ENCODE measurements around the gene GAPVD1.
"Not testable (repeated sequence)": the region's sequence is repeated elsewhere in the genome, so short reads cannot be mapped to it uniquely, and the experiment has no call there.

The GAPVD1 gene

GRCh38 chr9:125398243-125398642, 136.6 kb downstream of the GAPVD1 start:
- FAIRE-seq: no peak

DNA sequence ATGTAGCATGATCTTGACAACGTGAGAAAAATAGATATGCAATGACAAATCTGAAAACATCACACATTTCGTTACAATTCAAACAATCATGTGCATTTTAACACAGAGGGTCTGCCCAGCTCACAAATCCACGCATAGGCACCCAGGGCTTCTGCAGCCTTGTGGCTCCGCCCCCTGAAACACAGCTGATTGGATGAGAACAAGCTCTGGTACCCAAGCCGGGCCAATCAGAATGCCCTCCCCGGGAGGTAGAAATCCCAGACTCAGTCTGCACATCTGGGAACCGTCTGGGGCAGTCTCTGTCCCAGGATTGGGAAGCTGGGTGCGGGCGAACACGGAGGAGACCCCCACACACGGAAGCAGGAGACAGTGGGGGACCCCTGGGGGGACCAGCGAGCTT, 137.5 kb downstream of the GAPVD1 start:
- TF ChIP-seq POLR2AphosphoS5 (IDR thresholded peaks at IDR 0.05; ENCODE audit: low read depth, low read length) (no peak), TAF1 (IDR thresholded peaks at IDR 0.05; ENCODE audit: low read depth, low read length) (no peak), PAX5 (IDR thresholded peaks at IDR 0.05; ENCODE audit: insufficient read depth, low read length, severe bottlenecking) (no peak), POLR2A (IDR thresholded peaks at IDR 0.05; ENCODE audit: low read depth, low read length) (no peak), SPI1 (IDR thresholded peaks at IDR 0.05; ENCODE audit: low read depth, low read length) (no peak)
- FAIRE-seq (no peak), DNase-seq (ENCODE audit: insufficient read length, low spot score) (no peak)

More at GRCh38 chr9:125398243-125398642, 136.6 kb downstream of the GAPVD1 start:
- no peak for TF ChIP-seq POLR2AphosphoS5 (IDR thresholded peaks at IDR 0.05; ENCODE audit: low read depth, low read length)
- no peak for TF ChIP-seq TAF1 (IDR thresholded peaks at IDR 0.05; ENCODE audit: low read depth, low read length)
- TF ChIP-seq POU2F2 (IDR thresholded peaks at IDR 0.05; ENCODE audit: low read depth, low read length): no peak
- TF ChIP-seq PAX5 (IDR thresholded peaks at IDR 0.05; ENCODE audit: insufficient read depth, low read length, severe bottlenecking): no peak
- no peak for TF ChIP-seq POLR2A (IDR thresholded peaks at IDR 0.05; ENCODE audit: low read depth, low read length)
- TF ChIP-seq SPI1 (IDR thresholded peaks at IDR 0.05; ENCODE audit: low read depth, low read length): no peak
- no peak for DNase-seq (ENCODE audit: insufficient read length, low spot score)

DNA sequence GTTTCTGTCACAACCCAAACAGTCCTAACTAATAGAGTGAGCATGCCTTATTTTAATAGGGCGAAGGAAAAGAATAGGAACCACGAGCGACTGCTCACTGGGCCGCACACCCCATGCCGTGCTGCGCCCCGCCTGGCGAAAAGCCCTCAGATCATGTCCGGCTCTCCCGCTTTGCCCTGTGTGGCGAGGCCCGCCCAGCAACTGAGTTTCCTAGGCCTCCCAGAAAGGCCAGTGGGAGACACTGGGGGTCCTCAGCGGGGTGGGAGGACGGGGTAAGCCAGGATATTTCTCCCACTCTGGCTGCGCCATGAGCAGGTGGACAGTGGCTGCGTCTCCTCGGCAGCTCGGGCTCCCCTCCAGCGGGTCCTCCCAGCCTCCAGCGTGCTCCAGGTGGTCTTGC, 138.0 kb downstream of the GAPVD1 start:
- DNase-seq (ENCODE audit: insufficient read length, low spot score) (no peak), FAIRE-seq (no peak)
- TF ChIP-seq POLR2A (IDR thresholded peaks at IDR 0.05; ENCODE audit: low read depth, low read length): no peak
- TF ChIP-seq PAX5 (IDR thresholded peaks at IDR 0.05; ENCODE audit: insufficient read depth, low read length, severe bottlenecking): no peak
- TF ChIP-seq POU2F2 (IDR thresholded peaks at IDR 0.05; ENCODE audit: low read depth, low read length): no peak
- no peak for TF ChIP-seq TAF1 (IDR thresholded peaks at IDR 0.05; ENCODE audit: low read depth, low read length)
- TF ChIP-seq POLR2AphosphoS5 (IDR thresholded peaks at IDR 0.05; ENCODE audit: low read depth, low read length): no peak
- TF ChIP-seq SPI1 (IDR thresholded peaks at IDR 0.05; ENCODE audit: low read depth, low read length): no peak

GRCh38 chr9:125400232-125400631, 138.6 kb downstream of the GAPVD1 start:
- not testable (repeated sequence) for FAIRE-seq; DNase-seq (ENCODE audit: insufficient read length, low spot score)

- no peak for DNase-seq (ENCODE audit: insufficient read length, low spot score)
- no peak for TF ChIP-seq PAX5 (IDR thresholded peaks at IDR 0.05; ENCODE audit: insufficient read depth, low read length, severe bottlenecking)
- TF ChIP-seq POLR2A (IDR thresholded peaks at IDR 0.05; ENCODE audit: low read depth, low read length): no peak
- no peak for TF ChIP-seq POLR2AphosphoS5 (IDR thresholded peaks at IDR 0.05; ENCODE audit: low read depth, low read length)
- no peak for TF ChIP-seq POU2F2 (IDR thresholded peaks at IDR 0.05; ENCODE audit: low read depth, low read length)
- no peak for TF ChIP-seq SPI1 (IDR thresholded peaks at IDR 0.05; ENCODE audit: low read depth, low read length)
- TF ChIP-seq TAF1 (IDR thresholded peaks at IDR 0.05; ENCODE audit: low read depth, low read length): no peak
- no peak for FAIRE-seq
These were observed 139.4 kb downstream of the GAPVD1 start for GRCh38 chr9:125400725-125401716.

DNA sequence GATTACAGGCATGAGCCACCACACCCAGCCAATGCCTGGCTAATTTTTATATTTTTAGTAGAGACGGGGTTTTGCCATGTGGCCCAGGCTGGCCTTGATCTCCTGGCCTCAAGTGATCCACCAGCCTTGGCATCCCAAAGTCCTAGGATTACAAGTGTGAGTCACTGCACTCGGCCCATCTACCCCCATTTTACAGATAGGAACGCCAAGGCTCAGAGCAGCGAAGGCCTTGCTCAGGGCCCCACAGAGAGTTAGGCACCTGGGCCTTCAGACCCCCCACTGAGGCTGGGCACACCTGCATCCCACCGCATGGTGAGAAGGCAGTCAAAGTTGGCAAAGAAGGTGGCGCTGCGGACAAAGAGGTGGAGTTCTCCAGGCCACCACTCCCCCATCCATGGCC, 143.1 kb downstream of the GAPVD1 start:
- DNase-seq (ENCODE audit: insufficient read length, low spot score) (no peak), FAIRE-seq (no peak)
- TF ChIP-seq SPI1 (IDR thresholded peaks at IDR 0.05; ENCODE audit: low read depth, low read length) (no peak), TAF1 (IDR thresholded peaks at IDR 0.05; ENCODE audit: low read depth, low read length) (no peak), POLR2A (IDR thresholded peaks at IDR 0.05; ENCODE audit: low read depth, low read length) (no peak), PAX5 (IDR thresholded peaks at IDR 0.05; ENCODE audit: insufficient read depth, low read length, severe bottlenecking) (no peak), POU2F2 (IDR thresholded peaks at IDR 0.05; ENCODE audit: low read depth, low read length) (no peak), POLR2AphosphoS5 (IDR thresholded peaks at IDR 0.05; ENCODE audit: low read depth, low read length) (no peak)

DNA sequence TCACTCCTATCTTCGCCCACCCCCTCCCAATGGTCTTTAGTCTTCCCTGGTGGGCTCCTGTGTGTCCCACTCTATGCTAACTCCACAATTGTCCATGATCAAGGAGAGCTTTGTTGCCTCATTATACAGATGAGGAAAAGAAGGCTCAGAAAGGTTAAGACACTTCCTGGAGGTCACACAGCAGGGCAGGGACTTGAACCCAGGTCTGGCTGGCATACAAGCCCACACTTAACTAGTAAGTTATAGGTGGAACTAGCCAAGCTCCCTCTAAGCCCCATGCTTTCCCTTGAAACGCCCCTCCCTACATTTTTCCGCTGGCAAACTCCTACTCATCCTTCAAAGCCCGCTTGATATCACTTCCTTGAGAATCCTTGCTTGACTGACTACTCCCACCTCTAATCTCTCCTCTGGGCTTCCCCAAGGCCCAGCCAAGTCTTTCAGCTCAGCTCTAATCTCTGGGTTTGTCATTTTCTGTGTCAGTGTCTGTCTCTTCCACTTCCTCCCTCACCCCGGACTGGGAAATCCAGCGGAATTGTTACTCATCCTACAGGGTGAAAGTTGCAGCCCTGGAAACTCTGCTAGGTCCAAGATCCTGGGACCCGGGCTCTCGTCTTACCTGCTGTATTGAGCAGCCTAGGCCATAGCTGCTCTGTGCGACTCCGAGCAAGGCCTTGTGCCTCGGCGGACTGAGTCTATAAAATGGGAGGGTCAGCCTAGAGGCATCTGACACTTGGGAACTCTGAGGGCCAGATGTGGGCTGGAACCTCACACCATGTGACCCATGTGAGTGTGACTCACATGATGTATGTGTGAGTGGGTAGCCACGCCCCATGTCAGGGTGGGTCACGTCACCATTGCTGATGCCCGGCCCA, 144.5 kb downstream of the GAPVD1 start:
- no peak for DNase-seq (ENCODE audit: insufficient read length, low spot score)
- TF ChIP-seq SPI1 (IDR thresholded peaks at IDR 0.05; ENCODE audit: low read depth, low read length): no peak
- TF ChIP-seq PAX5 (IDR thresholded peaks at IDR 0.05; ENCODE audit: insufficient read depth, low read length, severe bottlenecking): no peak
- no peak for TF ChIP-seq POU2F2 (IDR thresholded peaks at IDR 0.05; ENCODE audit: low read depth, low read length)
- TF ChIP-seq TAF1 (IDR thresholded peaks at IDR 0.05; ENCODE audit: low read depth, low read length): no peak
- TF ChIP-seq POLR2A (IDR thresholded peaks at IDR 0.05; ENCODE audit: low read depth, low read length): no peak
- TF ChIP-seq POLR2AphosphoS5 (IDR thresholded peaks at IDR 0.05; ENCODE audit: low read depth, low read length): no peak
- no peak for FAIRE-seq

DNA sequence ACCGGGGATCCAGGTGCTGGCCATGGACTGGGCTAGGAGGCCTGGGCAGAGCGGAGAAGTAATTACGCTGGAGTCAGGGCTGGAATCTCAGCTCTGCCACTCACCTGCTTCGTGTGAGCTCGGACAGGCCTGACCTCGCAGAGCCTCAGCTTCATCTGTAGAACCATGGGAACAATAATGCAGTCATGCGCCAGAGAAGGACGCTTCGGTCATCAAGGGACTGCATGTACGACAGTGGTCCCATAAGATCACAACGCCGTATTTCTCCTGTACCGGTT, 145.1 kb downstream of the GAPVD1 start:
- no peak for DNase-seq (ENCODE audit: insufficient read length, low spot score)
- TF ChIP-seq POU2F2 (IDR thresholded peaks at IDR 0.05; ENCODE audit: low read depth, low read length) (no peak), TAF1 (IDR thresholded peaks at IDR 0.05; ENCODE audit: low read depth, low read length) (no peak), POLR2A (IDR thresholded peaks at IDR 0.05; ENCODE audit: low read depth, low read length) (no peak), SPI1 (IDR thresholded peaks at IDR 0.05; ENCODE audit: low read depth, low read length) (no peak), POLR2AphosphoS5 (IDR thresholded peaks at IDR 0.05; ENCODE audit: low read depth, low read length) (no peak), PAX5 (IDR thresholded peaks at IDR 0.05; ENCODE audit: insufficient read depth, low read length, severe bottlenecking) (no peak)
- FAIRE-seq: no peak

DNA sequence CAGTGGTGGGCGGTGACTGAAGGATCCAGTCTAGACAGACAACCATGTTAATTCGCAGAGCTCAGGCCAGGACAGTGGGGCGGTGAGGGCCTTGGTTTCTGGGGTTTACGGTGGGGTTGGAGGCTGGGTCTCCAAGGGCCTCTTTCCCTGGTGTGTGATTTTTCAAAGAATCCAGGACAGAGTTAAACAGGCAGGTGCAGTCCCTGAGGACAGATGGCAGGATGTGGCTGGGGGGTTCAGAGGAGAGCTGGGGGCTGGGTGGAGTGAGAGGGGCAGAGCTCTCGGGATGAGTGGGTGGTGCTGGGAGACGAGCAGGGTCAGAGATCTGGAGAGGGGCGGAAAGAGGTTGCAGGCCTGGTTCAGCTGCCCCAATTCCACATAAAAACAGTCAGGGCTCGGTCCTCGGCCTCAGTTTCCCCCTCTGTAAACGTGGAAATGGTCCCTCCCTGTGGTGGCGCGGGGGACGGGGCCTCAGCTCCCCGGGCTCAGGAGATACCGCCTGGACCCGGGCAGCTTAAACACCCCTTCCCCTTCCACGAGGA, 145.9 kb downstream of the GAPVD1 start:
- TF ChIP-seq PAX5 (IDR thresholded peaks at IDR 0.05; ENCODE audit: insufficient read depth, low read length, severe bottlenecking) (no peak), POLR2A (IDR thresholded peaks at IDR 0.05; ENCODE audit: low read depth, low read length) (no peak), SPI1 (IDR thresholded peaks at IDR 0.05; ENCODE audit: low read depth, low read length) (no peak), TAF1 (IDR thresholded peaks at IDR 0.05; ENCODE audit: low read depth, low read length) (no peak), POU2F2 (IDR thresholded peaks at IDR 0.05; ENCODE audit: low read depth, low read length) (no peak), POLR2AphosphoS5 (IDR thresholded peaks at IDR 0.05; ENCODE audit: low read depth, low read length) (no peak)
- no peak for DNase-seq (ENCODE audit: insufficient read length, low spot score)
- no peak for FAIRE-seq

Measured in GM12891 (cell line).